Fibroblast of lung (primary cell): ENCODE measurements around the gene GGACT. TPM values are rescaled to one million over a fixed set of nuclear protein-coding genes. Genes with fewer than 3 reads are reported as not detected.

Source experiments
- DNase-seq, 2 donors: peaks; one replicate each; pipeline versions ENCODE4 v3.0.0 to v3.0.0-alpha.2; 2010; ENCODE audit warnings: low read depth in 2 of 2
- H2AFZ ChIP-seq: 2 replicates; pipeline ENCODE4 v1.5.1; 2012; ENCODE audit warnings: low read length, control low read depth, inconsistent platforms
- H3K27ac ChIP-seq: 2 replicates; pipeline ENCODE4 v1.5.1; 2011; ENCODE audit warnings: low read length, control low read depth; ENCODE audit not compliant: insufficient read depth
- H3K27me3 ChIP-seq: 2 replicates; pipeline ENCODE4 v1.5.1; 2011; ENCODE audit warnings: mild to moderate bottlenecking, low read length; ENCODE audit not compliant: control insufficient read depth, insufficient read depth
- H3K36me3 ChIP-seq: 2 replicates; pipeline ENCODE4 v1.5.1; 2011; ENCODE audit warnings: low read length; ENCODE audit not compliant: control insufficient read depth, insufficient read depth
- H3K4me1 ChIP-seq: 2 replicates; pipeline ENCODE4 v1.5.1; 2011; ENCODE audit warnings: low read length; ENCODE audit not compliant: control insufficient read depth, insufficient read depth; ENCODE audit errors: extremely low read depth
- H3K4me2 ChIP-seq: 2 replicates; pipeline ENCODE4 v1.5.1; 2011; ENCODE audit warnings: low read length, control low read depth; ENCODE audit not compliant: insufficient read depth; ENCODE audit errors: extremely low read depth
- H3K4me3 ChIP-seq, 4 experiments: fragments of 200-600 bp in 1 of 4; sonication (generic) in 1 of 4; replicated peaks in 1 of 4; 2 replicates each; pipeline ENCODE4 v1.5.1; 2011 to 2016; ENCODE audit warnings: low read length in 4 of 4, low read depth in 3 of 4, mild to moderate bottlenecking in 3 of 4, control low read depth in 2 of 4, inconsistent platforms in 1 of 4, mixed read lengths in 1 of 4; ENCODE audit not compliant: insufficient read depth in 1 of 4; ENCODE audit errors: control extremely low read depth in 1 of 4
- H3K79me2 ChIP-seq: 2 replicates; pipeline ENCODE4 v1.5.1; 2012; ENCODE audit warnings: mild to moderate bottlenecking, low read length, inconsistent platforms; ENCODE audit not compliant: control insufficient read depth, insufficient read depth
- H3K9ac ChIP-seq: 2 replicates; pipeline ENCODE4 v1.5.1; 2011; ENCODE audit warnings: mild to moderate bottlenecking, low read length, control low read depth; ENCODE audit not compliant: insufficient read depth
- H3K9me3 ChIP-seq: 2 replicates; pipeline ENCODE4 v1.5.1; 2012; ENCODE audit warnings: low read depth, low read length; ENCODE audit not compliant: control insufficient read depth, insufficient read depth
- H4K20me1 ChIP-seq: 2 replicates; pipeline ENCODE4 v1.5.1; 2011; ENCODE audit warnings: low read length; ENCODE audit not compliant: control insufficient read depth, insufficient read depth; ENCODE audit errors: extremely low read depth
- CTCF ChIP-seq, 2 donors: IDR thresholded peaks in 1 of 2; conservative IDR thresholded peaks in 1 of 2; 1 replicate in 1 of 2; 2 replicates in 1 of 2; pipeline ENCODE4 v1.5.1; 2011 to 2012; ENCODE audit warnings: low read length in 2 of 2, control low read depth in 1 of 2, inconsistent platforms in 1 of 2, low read depth in 1 of 2, mild to moderate bottlenecking in 1 of 2
- EZH2 ChIP-seq: IDR thresholded peaks from 2 replicates; pipeline ENCODE4 v1.5.1; 2012; ENCODE audit warnings: low read length, control low read depth, mild to moderate bottlenecking; ENCODE audit errors: missing control alignments
- polyA plus RNA-seq, 2 donors: library from polyadenylated mRNA; depleted of rRNA in 1 of 2; stranded (reverse) in 1 of 2; unstranded in 1 of 2; fragments of >200 nt; gene quantifications; 2 replicates each; pipeline ENCODE4 v1.2.1, GENCODE V29; 2011 to 2012; ENCODE audit warnings: missing spikeins in 1 of 2
- total RNA-seq: library from RNA; depleted of rRNA; stranded (reverse); fragments of >200 nt; gene quantifications from 2 replicates; pipeline ENCODE4 v1.2.1, GENCODE V29; 2014

Gene GGACT
- total and polyA plus RNA-seq, 2 donors (not counting 1 experiment from before 2014, with no cell fraction given): 2.6 to 6.6 TPM

DNA sequence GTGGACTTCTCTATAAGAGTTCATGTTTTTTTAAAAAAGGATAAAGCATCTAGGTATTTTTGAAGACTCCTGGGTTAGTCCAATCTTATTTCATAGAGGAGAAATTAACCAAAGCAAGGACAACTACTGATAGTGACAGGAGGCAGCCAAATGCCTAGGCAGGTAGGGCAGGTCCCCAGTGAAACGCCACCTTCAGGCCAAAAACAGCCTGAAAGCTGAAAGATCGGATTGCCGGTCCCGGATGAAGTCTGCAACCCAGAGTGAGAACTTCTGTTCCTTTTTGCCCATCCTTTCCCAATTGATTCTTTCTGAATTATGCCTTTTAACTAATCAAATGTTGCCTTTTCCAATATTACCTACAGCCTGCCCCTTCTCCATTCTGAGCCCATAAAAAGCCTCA lies 6.1 kb upstream of the GGACT start:
- Histone ChIP-seq H3K27me3 (no peaks in the 10 kb centered on the region), H4K20me1 (no peaks in the 10 kb centered on the region), H3K9ac (no peak overlapping the region), H2AFZ (no peak overlapping the region), H3K79me2 (no peaks in the 10 kb centered on the region), H3K4me2 (no peak overlapping the region), H3K4me3 (no peak overlapping the region), H3K4me1 (peaks cover 2% of the 10 kb centered on the region), H3K9me3 (no peaks in the 10 kb centered on the region), H3K36me3 (no peaks in the 10 kb centered on the region), H3K27ac (no peak overlapping the region)
- TF ChIP-seq EZH2 (no peak), CTCF (conservative IDR thresholded peaks at IDR 0.05 in 1 of 2, IDR thresholded peaks at IDR 0.05 in 1 of 2; ENCODE audit: low read depth in 1 of 2, low read length in 2 of 2) (peak in 1 of 2 donors; percentile 6)
- DNase-seq: no peak

DNA sequence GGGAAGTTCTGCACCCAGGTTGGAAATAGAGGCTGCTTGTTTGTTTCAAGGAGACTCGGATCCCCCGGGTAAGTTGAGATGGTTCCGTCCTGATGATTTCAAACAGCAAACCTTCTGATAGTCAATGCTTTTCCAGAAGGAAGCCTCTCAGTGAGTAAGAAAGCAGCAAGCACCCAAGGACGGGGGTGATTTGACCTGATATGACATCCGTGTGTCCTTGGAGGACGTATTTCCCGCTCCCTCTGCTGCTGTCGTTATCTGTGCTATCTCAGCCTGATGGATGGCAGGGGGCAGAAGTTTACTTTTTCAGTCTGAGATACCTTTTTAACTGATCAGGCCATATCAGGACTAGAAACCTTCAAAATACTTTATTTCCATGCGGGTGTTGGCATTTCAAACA lies 5.7 kb upstream of the GGACT start:
- TF ChIP-seq EZH2: no peak
- no peak for TF ChIP-seq CTCF (conservative IDR thresholded peaks at IDR 0.05 in 1 of 2, IDR thresholded peaks at IDR 0.05 in 1 of 2; ENCODE audit: low read depth in 1 of 2, low read length in 2 of 2)
- Histone ChIP-seq H4K20me1 (no peaks in the 10 kb centered on the region), H3K4me1 (peaks cover 2% of the 10 kb centered on the region), H3K4me3 (no peak overlapping the region), H3K27ac (no peak overlapping the region), H3K4me2 (no peak overlapping the region), H2AFZ (no peak overlapping the region), H3K27me3 (no peaks in the 10 kb centered on the region), H3K79me2 (no peaks in the 10 kb centered on the region), H3K36me3 (no peaks in the 10 kb centered on the region), H3K9ac (no peak overlapping the region), H3K9me3 (no peaks in the 10 kb centered on the region)
- DNase-seq: no peak

- Histone ChIP-seq H3K4me1 (peaks cover 3% of the 10 kb centered on the region), H3K9ac (no peak overlapping the region), H3K36me3 (no peaks in the 10 kb centered on the region), H3K4me3 (peak overlapping the region in 1 of 4 experiments; percentile 17), H4K20me1 (no peaks in the 10 kb centered on the region), H3K79me2 (no peaks in the 10 kb centered on the region), H2AFZ (peak overlapping the region; percentile 69), H3K9me3 (no peaks in the 10 kb centered on the region), H3K4me2 (peak overlapping the region; percentile 63), H3K27ac (no peak overlapping the region), H3K27me3 (no peaks in the 10 kb centered on the region)
- DNase-seq: no peak
- no peak for TF ChIP-seq CTCF (conservative IDR thresholded peaks at IDR 0.05 in 1 of 2, IDR thresholded peaks at IDR 0.05 in 1 of 2; ENCODE audit: low read depth in 1 of 2, low read length in 2 of 2)
- no peak for TF ChIP-seq EZH2
Measured at GRCh38 chr13:100589178-100589725, 663 bp upstream of the GGACT start.
